Body of pancreas (tissue), 4 donors: ENCODE results near the gene SRRM5.

ENCODE experiments used
- CTCF ChIP-seq, 7 experiments: fragments of 450-650 bp in 4 of 7; fragments of 200-600 bp in 3 of 7; sonication (generic) in 3 of 7; IDR thresholded peaks; one replicate each; pipeline ENCODE4 v1.5.1; 2016 to 2019; ENCODE audit warnings: antibody characterized with exemption in 7 of 7
- POLR2A ChIP-seq, 3 donors: fragments of 450-650 bp; IDR thresholded peaks; one replicate each; pipeline ENCODE4 v1.6.1; 2016; ENCODE audit warnings: antibody characterized with exemption in 3 of 3, mild to moderate bottlenecking in 2 of 3

GRCh38 chr19:43564800-43565199 is 47.1 kb upstream of the SRRM5 start:
- TF ChIP-seq CTCF (IDR thresholded peaks at IDR 0.05) (no peak), POLR2A (IDR thresholded peaks at IDR 0.05) (no peak)
